HG02938 (cell line): ENCODE data around the gene MKI67.
"Not testable (repeated sequence)": the region's sequence is repeated elsewhere in the genome, so short reads cannot be mapped to it uniquely, and the experiment has no call there.

Experiments used
- ATAC-seq: cut with Tn5 transposase; IDR thresholded peaks from one replicate; pipeline ENCODE4 v1.9.1; 2021; ENCODE audit warnings: mild to moderate bottlenecking, moderate library complexity; ENCODE audit not compliant: unreplicated experiment

The MKI67 gene

DNA sequence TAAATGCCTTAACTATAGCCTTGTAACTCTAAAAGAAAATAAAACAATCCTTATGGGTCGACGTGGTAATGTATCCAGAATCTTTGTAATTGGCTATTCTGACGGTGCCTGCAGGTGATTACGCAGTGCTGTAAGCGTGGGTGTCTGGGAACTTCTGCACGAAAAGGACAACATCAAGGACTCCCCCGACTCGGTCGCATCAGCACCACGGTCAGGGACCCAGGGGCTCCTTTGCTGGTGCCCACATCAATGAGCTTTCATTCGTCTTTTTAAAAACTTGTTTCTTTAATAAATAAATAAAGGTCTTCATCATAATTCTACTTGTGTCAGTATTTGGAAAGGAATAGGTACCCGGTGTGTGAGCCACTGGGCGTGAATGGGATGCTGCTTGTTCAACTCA lies 13.2 kb downstream of the MKI67 start:
- ATAC-seq = no peak

- ATAC-seq = no peak
Measured at GRCh38 chr10:128111696-128112095, 14.5 kb downstream of the MKI67 start.

- no peak for ATAC-seq
Measured at GRCh38 chr10:128110339-128110738, 15.9 kb downstream of the MKI67 start.

- no peak for ATAC-seq
Measured at GRCh38 chr10:128109707-128110106, 16.5 kb downstream of the MKI67 start.

DNA sequence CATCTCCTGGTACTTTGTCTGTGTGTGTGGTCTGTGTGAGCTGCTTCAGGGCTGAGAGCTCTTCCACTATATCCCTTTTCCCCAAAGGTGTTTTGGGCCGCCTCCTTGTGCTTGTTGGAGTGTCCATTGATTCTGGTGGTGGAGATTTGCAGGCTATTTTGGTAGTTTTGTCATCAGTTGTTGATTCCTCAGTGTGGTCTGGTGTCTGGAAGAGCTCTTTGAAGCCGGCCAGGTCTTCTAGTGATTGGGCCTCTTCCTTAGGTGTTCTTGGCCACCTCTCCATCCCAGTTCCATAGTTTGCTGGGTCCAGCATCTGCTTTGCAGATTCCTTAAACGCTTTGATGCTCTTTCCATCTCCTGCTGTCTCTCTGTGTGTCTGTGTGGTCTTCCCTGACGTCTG lies 20.8 kb downstream of the MKI67 start:
- no peak for ATAC-seq

DNA sequence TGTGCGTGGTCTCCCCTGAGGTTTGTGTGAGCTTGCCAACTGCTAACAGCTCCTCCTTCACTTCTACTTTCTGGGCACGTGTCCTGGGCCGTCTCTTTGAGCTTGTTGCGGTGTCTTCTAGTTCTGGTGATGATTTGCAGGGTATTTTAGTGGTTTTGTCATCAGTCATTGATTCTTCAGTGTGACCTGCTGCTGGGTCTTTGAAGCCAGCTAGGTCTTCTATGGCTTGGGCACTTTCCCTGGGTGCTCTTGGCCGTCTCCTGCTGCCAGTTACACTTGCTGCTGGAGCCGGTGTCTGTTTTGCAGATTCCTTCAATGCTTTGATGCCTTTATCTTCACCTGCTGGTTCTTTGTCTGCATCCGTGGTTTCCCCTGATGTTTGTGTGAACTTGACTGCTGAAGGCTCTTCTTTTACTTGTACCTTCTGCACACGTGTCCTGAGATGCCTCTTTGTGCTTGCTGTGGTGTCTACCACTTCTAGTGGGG lies 23.0 kb downstream of the MKI67 start:
- no peak for ATAC-seq

- ATAC-seq = no peak
Measured at GRCh38 chr10:128102480-128103228, 23.6 kb downstream of the MKI67 start.

DNA sequence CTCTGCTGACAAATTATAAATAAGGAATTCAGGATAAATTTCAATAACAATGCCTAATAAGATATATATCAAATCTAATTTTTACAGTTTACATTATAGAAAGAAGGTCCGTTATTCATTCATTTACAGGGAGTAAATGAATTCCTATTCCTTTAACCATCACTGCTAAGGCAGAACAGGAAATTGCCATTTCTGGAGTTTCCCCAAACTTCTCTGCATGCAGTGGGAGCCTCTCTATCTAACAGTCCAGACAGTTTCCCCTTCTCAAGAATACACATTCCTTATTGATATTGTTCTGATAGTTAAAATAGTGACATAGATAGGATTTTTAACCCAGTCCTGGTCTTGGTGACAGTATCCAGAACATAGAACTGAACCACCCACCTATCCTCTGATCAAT lies 24.3 kb downstream of the MKI67 start:
- ATAC-seq = no peak

DNA sequence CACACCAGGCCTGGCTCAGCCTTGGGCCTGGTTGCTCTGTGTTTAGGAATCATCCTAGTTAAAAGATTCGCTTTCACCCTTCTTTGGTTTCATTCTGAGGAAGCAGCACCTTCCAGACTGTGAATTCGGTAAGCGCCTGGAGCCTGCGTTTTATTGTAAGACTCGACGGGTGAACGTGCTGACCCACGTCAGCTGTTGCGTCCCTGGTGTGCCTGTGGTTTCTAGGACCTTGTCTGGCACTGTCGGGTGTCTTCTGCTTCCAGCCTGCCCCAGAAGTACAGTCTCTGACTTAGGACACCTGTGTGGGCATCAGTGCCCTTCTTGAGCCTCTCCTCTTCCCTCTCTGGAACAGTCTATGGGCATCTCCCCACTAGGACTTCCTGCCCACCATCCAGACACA lies 26.3 kb downstream of the MKI67 start:
- ATAC-seq = no peak

DNA sequence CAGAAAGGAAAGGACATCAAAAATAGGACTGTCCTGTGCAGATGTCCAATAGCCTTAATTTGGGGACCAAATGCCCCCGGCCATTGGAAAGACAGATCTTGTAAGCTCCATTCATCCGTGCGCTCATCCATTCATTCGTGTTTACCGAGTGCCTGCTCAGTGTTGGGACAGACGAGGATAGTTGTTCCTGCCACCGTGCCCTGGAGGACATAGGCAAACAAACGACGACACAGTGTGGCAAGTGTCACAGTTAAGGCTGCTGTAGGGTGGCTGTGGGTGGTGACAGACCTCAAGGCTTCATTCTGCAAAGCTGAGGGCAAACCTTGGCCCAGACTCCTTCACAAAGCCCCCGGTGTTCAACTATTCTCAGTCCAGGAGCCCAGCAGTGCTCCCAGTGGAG lies 27.6 kb downstream of the MKI67 start:
- ATAC-seq = no peak

- no peak for ATAC-seq
Measured at GRCh38 chr10:128097783-128098182, 28.4 kb downstream of the MKI67 start.

DNA sequence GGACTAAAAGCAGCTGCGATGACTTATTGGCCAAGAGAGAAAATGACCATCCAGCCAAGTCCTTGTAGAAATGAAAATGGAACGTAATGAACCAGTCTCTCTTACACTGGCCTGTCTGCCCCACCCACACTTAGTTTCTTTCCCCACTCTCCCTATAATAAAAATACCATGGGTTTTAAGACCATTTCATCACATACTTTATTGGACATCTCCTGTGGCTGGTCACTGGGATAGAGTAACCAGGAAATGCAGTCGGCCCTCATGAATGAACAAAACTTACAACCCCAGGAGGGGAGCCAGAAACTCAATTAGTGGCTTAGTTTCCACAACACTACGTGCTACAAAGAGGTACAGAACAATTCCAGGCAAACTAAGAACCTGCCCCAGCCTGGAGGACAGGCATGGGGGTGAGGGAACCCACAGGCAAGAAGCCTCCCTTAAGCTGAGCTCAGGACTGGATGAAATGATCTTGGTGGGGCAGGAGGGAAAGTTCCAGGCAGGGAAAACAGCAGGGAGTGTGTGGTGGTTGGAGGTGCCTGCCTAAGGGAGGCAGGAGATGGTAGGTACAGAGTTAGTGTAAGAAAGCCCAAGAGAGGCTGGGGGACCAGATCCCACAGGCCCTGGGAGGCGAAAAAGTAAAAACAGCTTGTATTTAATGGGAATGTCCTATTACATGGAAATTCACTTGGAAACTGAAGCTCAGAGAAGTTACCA lies 29.6 kb downstream of the MKI67 start:
- ATAC-seq = no peak

- no peak for ATAC-seq
Measured at GRCh38 chr10:128095753-128096469, 30.3 kb downstream of the MKI67 start.

GRCh38 chr10:128095027-128095752 lies 31.0 kb downstream of the MKI67 start:
- no peak for ATAC-seq

DNA sequence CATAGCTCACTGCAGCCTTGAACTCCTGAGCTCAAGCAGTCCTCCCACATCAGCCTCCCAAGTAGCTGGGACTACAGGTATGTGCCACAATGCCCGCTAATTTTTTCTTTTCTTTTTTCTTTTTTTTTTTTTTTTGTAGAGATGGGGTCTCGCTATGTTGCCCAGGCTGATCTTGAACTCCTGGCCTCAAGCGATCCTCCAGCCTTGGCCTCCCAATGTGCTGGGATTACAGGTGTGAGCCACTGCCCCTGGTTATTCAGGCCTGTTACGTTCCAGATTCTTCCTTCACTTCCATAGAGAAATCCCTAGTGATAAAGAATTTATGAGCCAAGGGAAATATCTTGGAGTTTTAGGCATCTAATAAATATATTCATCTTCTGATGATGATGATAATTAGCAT lies 31.6 kb downstream of the MKI67 start:
- not testable (repeated sequence) for ATAC-seq

GRCh38 chr10:128092454-128092853 lies 33.8 kb downstream of the MKI67 start:
- ATAC-seq = no peak

DNA sequence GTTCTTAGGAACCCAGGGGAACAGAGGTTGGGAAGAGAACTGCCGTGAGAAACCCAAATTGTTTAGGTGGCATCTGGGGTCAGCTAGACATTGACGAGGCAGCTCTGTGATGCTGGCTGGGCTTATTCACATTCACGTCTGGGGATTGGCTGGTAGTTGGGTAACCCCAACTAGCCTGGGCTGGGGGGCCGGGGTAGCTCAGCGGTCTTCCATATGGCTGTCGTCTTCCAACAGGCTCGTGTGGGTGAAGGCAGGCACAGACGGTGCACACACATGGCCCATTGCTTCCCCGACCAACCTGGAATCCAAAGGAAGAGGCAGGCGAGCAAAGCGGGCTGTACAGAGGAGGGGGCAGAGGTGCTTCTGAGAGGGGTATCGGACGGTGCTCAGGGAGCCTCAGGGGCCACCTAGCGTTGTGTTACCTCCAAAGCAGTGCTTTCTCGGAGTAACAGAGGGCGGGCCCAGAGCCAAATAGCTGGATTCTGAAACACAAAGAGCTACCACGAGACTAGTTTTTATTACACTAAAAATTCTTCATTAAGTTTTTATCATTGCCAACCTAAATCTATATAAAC lies 34.5 kb downstream of the MKI67 start:
- no peak for ATAC-seq

- ATAC-seq = no peak
Measured at GRCh38 chr10:128087884-128088709, 38.1 kb downstream of the MKI67 start.

DNA sequence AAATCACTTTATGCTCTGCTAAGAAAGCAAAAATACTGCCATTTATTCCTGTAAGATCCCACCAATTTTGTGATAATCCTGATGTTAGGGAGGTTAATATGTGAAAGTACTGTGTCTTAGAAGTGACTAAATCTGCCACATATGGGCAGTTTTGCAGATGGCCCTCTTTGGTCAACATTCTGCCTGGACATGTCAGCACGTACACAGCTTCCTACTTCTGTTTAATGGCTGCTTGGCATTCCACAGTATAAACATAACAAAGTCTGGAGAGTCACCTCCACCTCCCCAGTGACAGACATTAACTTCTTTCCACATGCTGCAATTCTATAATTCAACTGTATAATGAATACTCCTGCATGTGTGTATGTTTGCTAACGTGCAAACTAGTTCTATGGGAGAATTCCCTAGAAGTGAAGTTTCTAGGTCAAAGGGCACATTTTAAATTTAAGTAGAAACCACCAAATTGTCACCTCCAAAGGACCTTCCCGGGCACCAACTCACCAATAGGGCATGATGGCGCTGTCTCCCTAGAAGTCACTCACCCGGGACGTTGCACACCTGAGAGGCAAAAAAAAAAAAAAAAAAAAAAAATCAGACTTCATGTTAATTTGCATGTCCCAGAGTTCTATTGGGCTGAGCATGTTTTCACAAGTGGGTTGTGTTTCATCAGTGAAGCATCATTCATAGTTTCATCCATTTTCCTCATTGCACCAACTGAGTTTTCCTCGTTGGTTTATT lies 38.9 kb downstream of the MKI67 start:
- no peak for ATAC-seq
